WTC11 (cell line): ENCODE results near the gene CLDN14. TPM values are rescaled to one million over a fixed set of nuclear protein-coding genes. Genes with fewer than 3 reads are reported as not detected.

Experiments
- ATAC-seq: fragments of 200-7000 bp; cut with Tn5 transposase; 2 replicates; pipeline ENCODE4 v1.10.0; 2021; ENCODE audit warnings: mild to moderate bottlenecking, moderate library complexity
- CTCF ChIA-PET: fragments of 300-600 bp; sonication (Branson Sonifier 250); formaldehyde crosslinking; loops from one replicate; lab custom pipeline; 2021; ENCODE audit warnings: antibody characterized with exemption; lab: Charles Lee
- POLR2A ChIA-PET: fragments of 350-600 bp; sonication (Branson Sonifier 250); formaldehyde crosslinking; loops from one replicate; lab custom pipeline; 2021; ENCODE audit warnings: antibody characterized with exemption; lab: Charles Lee
- DNase-seq: peaks from one replicate; pipeline ENCODE4 v3.0.0; 2021; ENCODE audit warnings: low spot score
- H3K27ac Mint-ChIP-seq: 2 replicates; pipeline ENCODE4 v1.8.0; 2021; ENCODE audit warnings: mixed read lengths
- H3K27me3 Mint-ChIP-seq: 2 replicates; pipeline ENCODE4 v1.8.0; 2021; ENCODE audit warnings: low read depth, mild to moderate bottlenecking, moderate library complexity, mixed read lengths
- H3K36me3 Mint-ChIP-seq: 2 replicates; pipeline ENCODE4 v1.8.0; 2021; ENCODE audit warnings: mixed read lengths
- H3K4me1 Mint-ChIP-seq: 2 replicates; pipeline ENCODE4 v1.8.0; 2022; ENCODE audit warnings: mixed read lengths
- H3K4me3 Mint-ChIP-seq: 2 replicates; pipeline ENCODE4 v1.8.0; 2021; ENCODE audit warnings: mild to moderate bottlenecking, moderate library complexity, mixed read lengths
- H3K9me3 Mint-ChIP-seq: 2 replicates; pipeline ENCODE4 v1.8.0; 2021; ENCODE audit warnings: mixed read lengths
- CBFB ChIP-seq: sonication (generic); formaldehyde crosslinking; IDR thresholded peaks from 2 replicates; pipeline ENCODE4 v1.8.1; 2022; ENCODE audit warnings: mild to moderate bottlenecking, low read depth, missing genetic modification reagents
- CDX4 ChIP-seq: fragments of 250-450 bp; sonication (Bioruptor Pico); IDR thresholded peaks from 2 replicates; pipeline ENCODE4 v1.9.0; 2021; ENCODE audit warnings: moderate library complexity, mild to moderate bottlenecking, inconsistent platforms, borderline replicate concordance
- ELF4 ChIP-seq: sonication (generic); formaldehyde crosslinking; IDR thresholded peaks from 2 replicates; pipeline ENCODE4 v1.8.1; 2022; ENCODE audit warnings: low read depth, mild to moderate bottlenecking, moderate library complexity, missing genetic modification reagents
- ERG ChIP-seq: fragments of 250-450 bp; sonication (Bioruptor Pico); IDR thresholded peaks from 2 replicates; pipeline ENCODE4 v1.8.0; 2021; ENCODE audit warnings: mild to moderate bottlenecking
- GTF2I ChIP-seq: fragments of 250-450 bp; sonication (Bioruptor Pico); conservative IDR thresholded peaks from 2 replicates; pipeline ENCODE4 v1.4.0; 2021; ENCODE audit warnings: mild to moderate bottlenecking
- IRF1 ChIP-seq: sonication (generic); formaldehyde crosslinking; IDR thresholded peaks from 2 replicates; pipeline ENCODE4 v1.8.0; 2023; ENCODE audit warnings: missing genetic modification reagents
- JUN ChIP-seq: sonication (generic); formaldehyde crosslinking; IDR thresholded peaks from 2 replicates; pipeline ENCODE4 v1.8.0; 2023; ENCODE audit warnings: mild to moderate bottlenecking, missing genetic modification reagents
- KAT7 ChIP-seq: sonication (generic); formaldehyde crosslinking; IDR thresholded peaks from 2 replicates; pipeline ENCODE4 v1.8.1; 2023; ENCODE audit warnings: missing genetic modification reagents, mild to moderate bottlenecking, borderline replicate concordance
- MAX ChIP-seq: sonication (generic); formaldehyde crosslinking; IDR thresholded peaks from 2 replicates; pipeline ENCODE4 v1.8.0; 2022; ENCODE audit warnings: mild to moderate bottlenecking, missing genetic modification reagents
- MXD4 ChIP-seq: fragments of 250-450 bp; sonication (Bioruptor Pico); IDR thresholded peaks from 2 replicates; pipeline ENCODE4 v1.8.0; 2021; ENCODE audit warnings: mild to moderate bottlenecking, moderate library complexity, borderline replicate concordance
- NFE2L1 ChIP-seq: sonication (generic); formaldehyde crosslinking; IDR thresholded peaks from 2 replicates; pipeline ENCODE4 v1.8.1; 2023; ENCODE audit warnings: missing genetic modification reagents
- SOX15 ChIP-seq: fragments of 250-450 bp; sonication (Bioruptor Pico); IDR thresholded peaks from 2 replicates; pipeline ENCODE4 v1.9.0; 2021; ENCODE audit warnings: mild to moderate bottlenecking
- SP1 ChIP-seq: sonication (generic); formaldehyde crosslinking; conservative IDR thresholded peaks from 2 replicates; pipeline ENCODE4 v1.8.1; 2022; ENCODE audit warnings: missing genetic modification reagents
- TCF7 ChIP-seq: sonication (generic); formaldehyde crosslinking; IDR thresholded peaks from 2 replicates; pipeline ENCODE4 v1.8.0; 2022; ENCODE audit warnings: mild to moderate bottlenecking, low read depth, missing genetic modification reagents, moderate library complexity
- USF2 ChIP-seq: sonication (generic); formaldehyde crosslinking; IDR thresholded peaks from 2 replicates; pipeline ENCODE4 v1.8.1; 2023; ENCODE audit warnings: mild to moderate bottlenecking, missing genetic modification reagents, moderate library complexity
- ZNF121 ChIP-seq: sonication (generic); formaldehyde crosslinking; IDR thresholded peaks from 2 replicates; pipeline ENCODE4 v1.8.0; 2023; ENCODE audit warnings: missing genetic modification reagents
- ZNF317 ChIP-seq: sonication (generic); formaldehyde crosslinking; IDR thresholded peaks from 2 replicates; pipeline ENCODE4 v1.8.1; 2023; ENCODE audit warnings: low read depth, mild to moderate bottlenecking, moderate library complexity, missing genetic modification reagents, borderline replicate concordance
- ZNF423 ChIP-seq: fragments of 250-450 bp; sonication (Bioruptor Pico); IDR thresholded peaks from 2 replicates; pipeline ENCODE4 v2.1.2; 2022; ENCODE audit warnings: mild to moderate bottlenecking, moderate library complexity
- total RNA-seq: library from RNA; stranded (reverse); gene quantifications from 3 replicates; pipeline ENCODE4 v1.2.3, GENCODE V29; 2021
- TF ChIP-seq, protein P1 (sequence below): fragments of 200-600 bp; IDR thresholded peaks from 2 replicates; pipeline ENCODE4 v1.8.0; 2022; ENCODE audit warnings: antibody characterized with exemption
- TF ChIP-seq, protein P2 (sequence below): sonication (generic); formaldehyde crosslinking; IDR thresholded peaks from 2 replicates; pipeline ENCODE4 v1.8.0; 2022; ENCODE audit warnings: mild to moderate bottlenecking, missing genetic modification reagents
- TF ChIP-seq, protein P3 (sequence below): fragments of 250-450 bp; sonication (Bioruptor Pico); IDR thresholded peaks from 2 replicates; pipeline ENCODE4 v1.9.0; 2021; ENCODE audit warnings: mild to moderate bottlenecking
- TF ChIP-seq, protein P4 (sequence below): sonication (generic); formaldehyde crosslinking; IDR thresholded peaks from 2 replicates; pipeline ENCODE4 v1.8.1; 2023; ENCODE audit warnings: mild to moderate bottlenecking, missing genetic modification reagents

Gene CLDN14
- total RNA-seq, 1 experiment from 2014 or later, result not detected

GRCh38 chr21:36422279-36423098 is 57.4 kb downstream of the CLDN14 start:
- ChIA-PET CTCF (interaction anchor here (0.7 to 2.5 kb wide), 17 partner anchors 27 to 495 kb away, joined by 3 to 7 read pairs (median 5); partner anchors contain the start of genes CHAF1B and CLDN14), POLR2A (no interaction called here)
- Mint-ChIP-seq H3K36me3 (no peaks in the 10 kb centered on the region), H3K27ac (no peak overlapping the region; the same call in 1 of the 2 replicates), H3K9me3 (no peaks in the 10 kb centered on the region), H3K4me3 (no peak overlapping the region), H3K27me3 (no peaks in the 10 kb centered on the region), H3K4me1 (peaks cover 21% of the 10 kb centered on the region)
- peak; percentile 79 for ATAC-seq
- TF ChIP-seq ZNF317 (CRISPR knock-in tag) (0 out of 2 replicates have a peak, but pooled peaks have one; percentile 29), ZNF121 (CRISPR knock-in tag) (peak; percentile 93), ERG (CRISPR knock-in tag) (no peak), GTF2I (CRISPR knock-in tag) (0 out of 2 replicates have a peak, but pooled peaks have one; percentile 48)
- TF ChIP-seq, protein P1, sequence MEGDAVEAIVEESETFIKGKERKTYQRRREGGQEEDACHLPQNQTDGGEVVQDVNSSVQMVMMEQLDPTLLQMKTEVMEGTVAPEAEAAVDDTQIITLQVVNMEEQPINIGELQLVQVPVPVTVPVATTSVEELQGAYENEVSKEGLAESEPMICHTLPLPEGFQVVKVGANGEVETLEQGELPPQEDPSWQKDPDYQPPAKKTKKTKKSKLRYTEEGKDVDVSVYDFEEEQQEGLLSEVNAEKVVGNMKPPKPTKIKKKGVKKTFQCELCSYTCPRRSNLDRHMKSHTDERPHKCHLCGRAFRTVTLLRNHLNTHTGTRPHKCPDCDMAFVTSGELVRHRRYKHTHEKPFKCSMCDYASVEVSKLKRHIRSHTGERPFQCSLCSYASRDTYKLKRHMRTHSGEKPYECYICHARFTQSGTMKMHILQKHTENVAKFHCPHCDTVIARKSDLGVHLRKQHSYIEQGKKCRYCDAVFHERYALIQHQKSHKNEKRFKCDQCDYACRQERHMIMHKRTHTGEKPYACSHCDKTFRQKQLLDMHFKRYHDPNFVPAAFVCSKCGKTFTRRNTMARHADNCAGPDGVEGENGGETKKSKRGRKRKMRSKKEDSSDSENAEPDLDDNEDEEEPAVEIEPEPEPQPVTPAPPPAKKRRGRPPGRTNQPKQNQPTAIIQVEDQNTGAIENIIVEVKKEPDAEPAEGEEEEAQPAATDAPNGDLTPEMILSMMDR, result peak; percentile 89; the same call in 1 of the 2 replicates
- DNase-seq, result peak; percentile 84

GRCh38 chr21:36420571-36421339 is 59.2 kb downstream of the CLDN14 start:
- Mint-ChIP-seq H3K9me3 (no peaks in the 10 kb centered on the region), H3K27me3 (no peaks in the 10 kb centered on the region), H3K4me3 (no peak overlapping the region), H3K4me1 (peaks cover 22% of the 10 kb centered on the region), H3K27ac (no peak overlapping the region; the same call in 1 of the 2 replicates), H3K36me3 (peaks cover 10% of the 10 kb centered on the region)
- ATAC-seq (no peak), DNase-seq (no peak)
- no peak for TF ChIP-seq NFE2L1 (CRISPR knock-in tag)
- TF ChIP-seq USF2 (CRISPR knock-in tag), result no peak
- no peak for TF ChIP-seq ELF4 (CRISPR knock-in tag)
- TF ChIP-seq JUN (CRISPR knock-in tag), result no peak
- no peak for TF ChIP-seq MXD4
- no peak for TF ChIP-seq SP1
- no peak for TF ChIP-seq CDX4
- TF ChIP-seq, protein P2, sequence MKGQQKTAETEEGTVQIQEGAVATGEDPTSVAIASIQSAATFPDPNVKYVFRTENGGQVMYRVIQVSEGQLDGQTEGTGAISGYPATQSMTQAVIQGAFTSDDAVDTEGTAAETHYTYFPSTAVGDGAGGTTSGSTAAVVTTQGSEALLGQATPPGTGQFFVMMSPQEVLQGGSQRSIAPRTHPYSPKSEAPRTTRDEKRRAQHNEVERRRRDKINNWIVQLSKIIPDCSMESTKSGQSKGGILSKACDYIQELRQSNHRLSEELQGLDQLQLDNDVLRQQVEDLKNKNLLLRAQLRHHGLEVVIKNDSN (CRISPR knock-in tag), result no peak
- TF ChIP-seq MAX (CRISPR knock-in tag), result no peak
- no peak for TF ChIP-seq ZNF423 (CRISPR knock-in tag)
- no peak for TF ChIP-seq IRF1 (CRISPR knock-in tag)
- TF ChIP-seq CBFB (CRISPR knock-in tag), result no peak
- TF ChIP-seq, protein P3, sequence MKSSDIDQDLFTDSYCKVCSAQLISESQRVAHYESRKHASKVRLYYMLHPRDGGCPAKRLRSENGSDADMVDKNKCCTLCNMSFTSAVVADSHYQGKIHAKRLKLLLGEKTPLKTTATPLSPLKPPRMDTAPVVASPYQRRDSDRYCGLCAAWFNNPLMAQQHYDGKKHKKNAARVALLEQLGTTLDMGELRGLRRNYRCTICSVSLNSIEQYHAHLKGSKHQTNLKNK (CRISPR knock-in tag), result no peak
- no peak for TF ChIP-seq SOX15 (CRISPR knock-in tag)
- no peak for TF ChIP-seq KAT7
- TF ChIP-seq TCF7 (CRISPR knock-in tag), result no peak
- TF ChIP-seq, protein P4, sequence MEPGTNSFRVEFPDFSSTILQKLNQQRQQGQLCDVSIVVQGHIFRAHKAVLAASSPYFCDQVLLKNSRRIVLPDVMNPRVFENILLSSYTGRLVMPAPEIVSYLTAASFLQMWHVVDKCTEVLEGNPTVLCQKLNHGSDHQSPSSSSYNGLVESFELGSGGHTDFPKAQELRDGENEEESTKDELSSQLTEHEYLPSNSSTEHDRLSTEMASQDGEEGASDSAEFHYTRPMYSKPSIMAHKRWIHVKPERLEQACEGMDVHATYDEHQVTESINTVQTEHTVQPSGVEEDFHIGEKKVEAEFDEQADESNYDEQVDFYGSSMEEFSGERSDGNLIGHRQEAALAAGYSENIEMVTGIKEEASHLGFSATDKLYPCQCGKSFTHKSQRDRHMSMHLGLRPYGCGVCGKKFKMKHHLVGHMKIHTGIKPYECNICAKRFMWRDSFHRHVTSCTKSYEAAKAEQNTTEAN (CRISPR knock-in tag), result no peak
- CTCF ChIA-PET, result no interaction called here
- POLR2A ChIA-PET, result interaction anchor here (0.6 kb wide), 1 partner anchor 42 kb away, joined by 6 read pairs; no protein-coding TSS in a partner anchor
